ENCODE measurements around the gene NBPF1. TPM values are rescaled to one million over a fixed set of nuclear protein-coding genes. Genes with fewer than 3 reads are reported as not detected.
"Not testable (repeated sequence)": the region's sequence is repeated elsewhere in the genome, so short reads cannot be mapped to it uniquely, and the experiment has no call there.

NBPF1 gene
- total RNA-seq, 1 donor from 2014 or later: 69.4 TPM

GRCh38 chr1:16600855-16601786, 12.2 kb downstream of the NBPF1 start:
- not testable (repeated sequence) for H3K9ac ChIP-seq (ENCODE audit: low read depth in 1 of 3, low read length in 3 of 3); H3K27ac ChIP-seq (ENCODE audit: low read depth, low read length); H3K4me1 ChIP-seq (ENCODE audit: control insufficient read depth in 3 of 3, insufficient read depth in 3 of 3, low read length in 3 of 3); H3K9me3 ChIP-seq (ENCODE audit: control insufficient read depth in 3 of 3, low read length in 3 of 3); H3K4me3 ChIP-seq (ENCODE audit: low read length in 3 of 3); H3K27me3 ChIP-seq (ENCODE audit: control insufficient read depth in 3 of 3, insufficient read depth in 3 of 3, low read length in 3 of 3)
- peaks cover 2 to 15% (median 14%) of the 10 kb centered on the region in 3 donors for H3K36me3 ChIP-seq (ENCODE audit: control insufficient read depth in 3 of 3, insufficient read depth in 3 of 3, low read length in 3 of 3)

GRCh38 chr1:16599326-16599725, 14.0 kb downstream of the NBPF1 start:
- H3K9ac ChIP-seq (ENCODE audit: low read depth in 1 of 3, low read length in 3 of 3); H3K4me1 ChIP-seq (ENCODE audit: control insufficient read depth in 3 of 3, insufficient read depth in 3 of 3, low read length in 3 of 3); H3K9me3 ChIP-seq (ENCODE audit: control insufficient read depth in 3 of 3, low read length in 3 of 3); H3K4me3 ChIP-seq (ENCODE audit: low read length in 3 of 3); H3K27me3 ChIP-seq (ENCODE audit: control insufficient read depth in 3 of 3, insufficient read depth in 3 of 3, low read length in 3 of 3); H3K27ac ChIP-seq (ENCODE audit: low read depth, low read length); H3K36me3 ChIP-seq (ENCODE audit: control insufficient read depth in 3 of 3, insufficient read depth in 3 of 3, low read length in 3 of 3): not testable (repeated sequence)

- H3K27me3 ChIP-seq (ENCODE audit: control insufficient read depth in 3 of 3, insufficient read depth in 3 of 3, low read length in 3 of 3); H3K27ac ChIP-seq (ENCODE audit: low read depth, low read length); H3K4me3 ChIP-seq (ENCODE audit: low read length in 3 of 3); H3K9me3 ChIP-seq (ENCODE audit: control insufficient read depth in 3 of 3, low read length in 3 of 3); H3K36me3 ChIP-seq (ENCODE audit: control insufficient read depth in 3 of 3, insufficient read depth in 3 of 3, low read length in 3 of 3); H3K4me1 ChIP-seq (ENCODE audit: control insufficient read depth in 3 of 3, insufficient read depth in 3 of 3, low read length in 3 of 3); H3K9ac ChIP-seq (ENCODE audit: low read depth in 1 of 3, low read length in 3 of 3): not testable (repeated sequence)
Observed at GRCh38 chr1:16595216-16595615, 18.1 kb downstream of the NBPF1 start.

GRCh38 chr1:16591845-16592244, 21.5 kb downstream of the NBPF1 start:
- H3K4me1 ChIP-seq (ENCODE audit: control insufficient read depth in 3 of 3, insufficient read depth in 3 of 3, low read length in 3 of 3): peaks cover 6 to 12% (median 7%) of the 10 kb centered on the region in 3 donors
- not testable (repeated sequence) for H3K27ac ChIP-seq (ENCODE audit: low read depth, low read length); H3K27me3 ChIP-seq (ENCODE audit: control insufficient read depth in 3 of 3, insufficient read depth in 3 of 3, low read length in 3 of 3); H3K9me3 ChIP-seq (ENCODE audit: control insufficient read depth in 3 of 3, low read length in 3 of 3); H3K36me3 ChIP-seq (ENCODE audit: control insufficient read depth in 3 of 3, insufficient read depth in 3 of 3, low read length in 3 of 3); H3K4me3 ChIP-seq (ENCODE audit: low read length in 3 of 3); H3K9ac ChIP-seq (ENCODE audit: low read depth in 1 of 3, low read length in 3 of 3)

- H3K4me1 ChIP-seq (ENCODE audit: control insufficient read depth in 3 of 3, insufficient read depth in 3 of 3, low read length in 3 of 3): peaks cover 6 to 13% (median 7%) of the 10 kb centered on the region in 3 donors
- H3K9ac ChIP-seq (ENCODE audit: low read depth in 1 of 3, low read length in 3 of 3); H3K27ac ChIP-seq (ENCODE audit: low read depth, low read length); H3K27me3 ChIP-seq (ENCODE audit: control insufficient read depth in 3 of 3, insufficient read depth in 3 of 3, low read length in 3 of 3); H3K36me3 ChIP-seq (ENCODE audit: control insufficient read depth in 3 of 3, insufficient read depth in 3 of 3, low read length in 3 of 3); H3K9me3 ChIP-seq (ENCODE audit: control insufficient read depth in 3 of 3, low read length in 3 of 3); H3K4me3 ChIP-seq (ENCODE audit: low read length in 3 of 3): not testable (repeated sequence)
Observed at GRCh38 chr1:16588081-16588480, 25.3 kb downstream of the NBPF1 start.

GRCh38 chr1:16587639-16588038, 25.7 kb downstream of the NBPF1 start:
- H3K4me1 ChIP-seq (ENCODE audit: control insufficient read depth in 3 of 3, insufficient read depth in 3 of 3, low read length in 3 of 3): peaks cover 6 to 13% (median 7%) of the 10 kb centered on the region in 3 donors
- not testable (repeated sequence) for H3K27me3 ChIP-seq (ENCODE audit: control insufficient read depth in 3 of 3, insufficient read depth in 3 of 3, low read length in 3 of 3); H3K9ac ChIP-seq (ENCODE audit: low read depth in 1 of 3, low read length in 3 of 3); H3K27ac ChIP-seq (ENCODE audit: low read depth, low read length); H3K36me3 ChIP-seq (ENCODE audit: control insufficient read depth in 3 of 3, insufficient read depth in 3 of 3, low read length in 3 of 3); H3K9me3 ChIP-seq (ENCODE audit: control insufficient read depth in 3 of 3, low read length in 3 of 3); H3K4me3 ChIP-seq (ENCODE audit: low read length in 3 of 3)

GRCh38 chr1:16565324-16565723, 48.0 kb downstream of the NBPF1 start:
- not testable (repeated sequence) for H3K4me1 ChIP-seq (ENCODE audit: control insufficient read depth in 3 of 3, insufficient read depth in 3 of 3, low read length in 3 of 3); H3K36me3 ChIP-seq (ENCODE audit: control insufficient read depth in 3 of 3, insufficient read depth in 3 of 3, low read length in 3 of 3); H3K27me3 ChIP-seq (ENCODE audit: control insufficient read depth in 3 of 3, insufficient read depth in 3 of 3, low read length in 3 of 3); H3K9ac ChIP-seq (ENCODE audit: low read depth in 1 of 3, low read length in 3 of 3); H3K9me3 ChIP-seq (ENCODE audit: control insufficient read depth in 3 of 3, low read length in 3 of 3); H3K27ac ChIP-seq (ENCODE audit: low read depth, low read length); H3K4me3 ChIP-seq (ENCODE audit: low read length in 3 of 3)

GRCh38 chr1:16561035-16561434, 52.3 kb downstream of the NBPF1 start:
- H3K36me3 ChIP-seq (ENCODE audit: control insufficient read depth in 3 of 3, insufficient read depth in 3 of 3, low read length in 3 of 3); H3K4me3 ChIP-seq (ENCODE audit: low read length in 3 of 3); H3K9ac ChIP-seq (ENCODE audit: low read depth in 1 of 3, low read length in 3 of 3); H3K27me3 ChIP-seq (ENCODE audit: control insufficient read depth in 3 of 3, insufficient read depth in 3 of 3, low read length in 3 of 3); H3K9me3 ChIP-seq (ENCODE audit: control insufficient read depth in 3 of 3, low read length in 3 of 3); H3K4me1 ChIP-seq (ENCODE audit: control insufficient read depth in 3 of 3, insufficient read depth in 3 of 3, low read length in 3 of 3); H3K27ac ChIP-seq (ENCODE audit: low read depth, low read length): not testable (repeated sequence)

- H3K9me3 ChIP-seq (ENCODE audit: control insufficient read depth in 3 of 3, low read length in 3 of 3); H3K27me3 ChIP-seq (ENCODE audit: control insufficient read depth in 3 of 3, insufficient read depth in 3 of 3, low read length in 3 of 3): not testable (repeated sequence)
Observed at GRCh38 chr1:16560498-16560897, 52.9 kb downstream of the NBPF1 start.

GRCh38 chr1:16559688-16560087, 53.7 kb downstream of the NBPF1 start:
- not testable (repeated sequence) for H3K9ac ChIP-seq (ENCODE audit: low read depth in 1 of 3, low read length in 3 of 3); H3K27me3 ChIP-seq (ENCODE audit: control insufficient read depth in 3 of 3, insufficient read depth in 3 of 3, low read length in 3 of 3); H3K4me3 ChIP-seq (ENCODE audit: low read length in 3 of 3); H3K4me1 ChIP-seq (ENCODE audit: control insufficient read depth in 3 of 3, insufficient read depth in 3 of 3, low read length in 3 of 3); H3K27ac ChIP-seq (ENCODE audit: low read depth, low read length); H3K36me3 ChIP-seq (ENCODE audit: control insufficient read depth in 3 of 3, insufficient read depth in 3 of 3, low read length in 3 of 3); H3K9me3 ChIP-seq (ENCODE audit: control insufficient read depth in 3 of 3, low read length in 3 of 3)

More at GRCh38 chr1:16560498-16560897, 52.9 kb downstream of the NBPF1 start:
- not testable (repeated sequence) for H3K36me3 ChIP-seq (ENCODE audit: control insufficient read depth in 3 of 3, insufficient read depth in 3 of 3, low read length in 3 of 3); H3K4me1 ChIP-seq (ENCODE audit: control insufficient read depth in 3 of 3, insufficient read depth in 3 of 3, low read length in 3 of 3); H3K4me3 ChIP-seq (ENCODE audit: low read length in 3 of 3); H3K9ac ChIP-seq (ENCODE audit: low read depth in 1 of 3, low read length in 3 of 3); H3K27ac ChIP-seq (ENCODE audit: low read depth, low read length)

Measured in skeletal muscle tissue (tissue), 4 donors.